K562 (cell line): ENCODE data around the gene ANTKMT. TPM values are rescaled to one million over a fixed set of nuclear protein-coding genes. Genes with fewer than 3 reads are reported as not detected.

Experiments
- ATF4 ChIP-seq: fragments of 450-650 bp; formaldehyde crosslinking; IDR thresholded peaks from 2 replicates; pipeline ENCODE4 v1.4.0; 2022; ENCODE audit warnings: mild to moderate bottlenecking, moderate library complexity
- HMBOX1 ChIP-seq: sonication (generic); IDR thresholded peaks from 2 replicates; pipeline ENCODE4 v1.6.1; 2016
- HOMEZ ChIP-seq: fragments of 250-450 bp; sonication (Bioruptor Pico); IDR thresholded peaks from 2 replicates; pipeline ENCODE4 v1.4.0; 2020; ENCODE audit warnings: mild to moderate bottlenecking, moderate library complexity
- KAT2B ChIP-seq: IDR thresholded peaks from one replicate; pipeline ENCODE4 v1.6.1; 2012; ENCODE audit warnings: low read depth, mild to moderate bottlenecking, control low read depth, inconsistent platforms, low read length, moderate library complexity
- MYBL2 ChIP-seq, 2 experiments: fragments of 450-650 bp in 1 of 2; sonication (generic) in 1 of 2; formaldehyde crosslinking in 1 of 2; IDR thresholded peaks; 2 replicates each; pipeline versions ENCODE4 v1.6.1 to v1.8.1; 2017 to 2022; ENCODE audit warnings: borderline replicate concordance in 1 of 2, inconsistent platforms in 1 of 2, low read depth in 1 of 2, mild to moderate bottlenecking in 1 of 2, missing genetic modification reagents in 1 of 2, moderate library complexity in 1 of 2
- NR2F6 ChIP-seq: fragments of 450-650 bp; formaldehyde crosslinking; IDR thresholded peaks from 2 replicates; pipeline ENCODE4 v1.4.0; 2020; ENCODE audit warnings: mild to moderate bottlenecking
- REST ChIP-seq, 2 experiments: fragments of 450-650 bp; formaldehyde crosslinking in 1 of 2; IDR thresholded peaks; 2 replicates each; pipeline versions ENCODE4 v1.4.0 to v1.6.1; 2014 to 2020; ENCODE audit warnings: mild to moderate bottlenecking in 2 of 2, borderline replicate concordance in 1 of 2, low read depth in 1 of 2
- SRSF1 ChIP-seq: fragments of 200-400 bp; formaldehyde crosslinking; IDR thresholded peaks from 2 replicates; pipeline ENCODE4 v1.6.1; 2017; ENCODE audit warnings: mild to moderate bottlenecking, low read depth, low read length, moderate library complexity
- XRCC5 ChIP-seq: fragments of 200-400 bp; formaldehyde crosslinking; IDR thresholded peaks from 2 replicates; pipeline ENCODE4 v1.6.1; 2017; ENCODE audit warnings: low read depth, mild to moderate bottlenecking, low read length
- ZBED1 ChIP-seq: IDR thresholded peaks from 2 replicates; pipeline ENCODE4 v1.6.1; 2014
- ZNF124 ChIP-seq: sonication (generic); formaldehyde crosslinking; IDR thresholded peaks from 2 replicates; pipeline ENCODE4 v1.8.1; 2022; ENCODE audit warnings: missing genetic modification reagents
- ZNF175 ChIP-seq: fragments of 200-800 bp; sonication (Bioruptor generic); IDR thresholded peaks from 2 replicates; pipeline ENCODE4 v1.6.1; 2016; ENCODE audit warnings: low read depth, mild to moderate bottlenecking, missing genetic modification characterization, missing compliant biosample characterization
- ZNF280B ChIP-seq: fragments of 250-450 bp; sonication (Bioruptor Pico); IDR thresholded peaks from 2 replicates; pipeline ENCODE4 v1.5.1; 2021; ENCODE audit warnings: mild to moderate bottlenecking
- polyA plus RNA-seq, 8 experiments: library from polyadenylated mRNA; depleted of rRNA in 4 of 8; stranded (reverse) in 5 of 8; unstranded in 3 of 8; fragments of >200 nt; fragmentation: Nextera tagmentation in 2 of 8; fragmentation: Illumina TruSeq in 1 of 8; extraction: Ambion mirVana in 2 of 8; extraction: Trizol in 1 of 8; gene quantifications; 2 replicates each; pipeline versions ENCODE4 v1.2.1 to v1.2.3, GENCODE V29; 2011 to 2014; ENCODE audit warnings: inconsistent platforms in 1 of 8, missing spikeins in 1 of 8
- total RNA-seq, 7 experiments: library from RNA; depleted of rRNA in 6 of 7; stranded (reverse); fragments of >200 nt in 6 of 7; fragmentation: Illumina TruSeq in 2 of 7; extraction: Trizol in 2 of 7; gene quantifications; 2 replicates each; pipeline versions ENCODE4 v1.2.1 to v1.2.3, GENCODE V29; 2011 to 2021; ENCODE audit warnings: low replicate concordance in 1 of 7

ANTKMT gene
- total and polyA plus RNA-seq, 9 of the 15 experiments (the other 6 are each of a cell fraction or from before 2014, with no cell fraction given): 0.58 to 217 (median 19.1) TPM

GRCh38 chr16:683396-684070, 37.4 kb upstream of the ANTKMT start (continued):
- no peak for TF ChIP-seq REST (IDR thresholded peaks at IDR 0.05; ENCODE audit: borderline replicate concordance)
- peak; percentile 81; the same call in 1 of the 2 replicates for TF ChIP-seq REST (CRISPR knock-in tag; IDR thresholded peaks at IDR 0.05; ENCODE audit: low read depth)
- no peak for TF ChIP-seq ZNF280B
- TF ChIP-seq XRCC5: no peak
- TF ChIP-seq ZBED1: 0 out of 2 replicates have a peak, but pooled peaks have one; percentile 20
- no peak for TF ChIP-seq ATF4 (CRISPR knock-in tag)
- TF ChIP-seq ZNF124 (CRISPR knock-in tag): no peak
- TF ChIP-seq HMBOX1: no peak
- TF ChIP-seq MYBL2 (IDR thresholded peaks at IDR 0.05; ENCODE audit: low read depth): no peak
- no peak for TF ChIP-seq MYBL2 (CRISPR knock-in tag; IDR thresholded peaks at IDR 0.05; ENCODE audit: borderline replicate concordance)
- no peak for TF ChIP-seq NR2F6 (CRISPR knock-in tag)
- no peak for TF ChIP-seq SRSF1
- TF ChIP-seq ZNF175 (CRISPR knock-in tag): no peak
- no peak for TF ChIP-seq KAT2B
- no peak; the same call in 1 of the 2 replicates for TF ChIP-seq HOMEZ (CRISPR knock-in tag)
